ENCODE measurements around the gene SPDYE2.
"Not testable (repeated sequence)": the region's sequence is repeated elsewhere in the genome, so short reads cannot be mapped to it uniquely, and the experiment has no call there.

SPDYE2 gene

DNA sequence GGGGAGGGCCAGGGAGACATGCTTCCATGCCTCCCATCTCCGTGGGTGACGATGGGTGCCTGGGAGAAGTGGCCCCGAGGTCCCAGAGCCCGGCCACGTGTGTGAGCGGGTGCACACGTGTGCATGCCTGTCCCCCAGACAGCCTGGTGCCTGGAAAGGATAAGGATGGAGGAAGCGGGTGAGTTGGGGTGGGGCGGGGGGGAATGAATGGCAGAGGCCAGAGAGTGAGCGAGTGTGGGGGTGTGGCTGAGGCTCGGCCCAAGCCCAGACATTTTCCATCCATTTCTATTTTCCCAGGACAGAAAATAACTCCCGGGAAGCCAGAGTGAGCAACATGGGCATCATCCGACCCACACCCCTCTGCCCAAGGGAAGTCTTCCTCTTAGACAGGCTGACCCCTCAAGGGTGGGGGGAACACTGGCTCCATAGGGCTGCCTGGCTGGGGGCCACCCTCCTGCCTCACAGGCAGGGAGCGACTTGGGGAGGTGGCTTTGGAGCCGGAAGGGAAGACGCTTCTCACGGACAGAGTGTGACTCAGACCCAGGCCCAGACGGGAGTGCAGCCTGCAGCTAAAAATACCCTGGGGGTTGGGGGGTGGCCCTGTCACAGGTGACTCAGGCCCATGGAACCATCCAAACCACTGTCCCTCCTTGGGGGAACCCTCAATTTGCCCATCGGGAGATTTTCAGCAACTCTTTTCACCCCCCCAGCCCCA, 53.6 kb downstream of the SPDYE2 start:
- DNase-seq, result not testable (repeated sequence)

DNA sequence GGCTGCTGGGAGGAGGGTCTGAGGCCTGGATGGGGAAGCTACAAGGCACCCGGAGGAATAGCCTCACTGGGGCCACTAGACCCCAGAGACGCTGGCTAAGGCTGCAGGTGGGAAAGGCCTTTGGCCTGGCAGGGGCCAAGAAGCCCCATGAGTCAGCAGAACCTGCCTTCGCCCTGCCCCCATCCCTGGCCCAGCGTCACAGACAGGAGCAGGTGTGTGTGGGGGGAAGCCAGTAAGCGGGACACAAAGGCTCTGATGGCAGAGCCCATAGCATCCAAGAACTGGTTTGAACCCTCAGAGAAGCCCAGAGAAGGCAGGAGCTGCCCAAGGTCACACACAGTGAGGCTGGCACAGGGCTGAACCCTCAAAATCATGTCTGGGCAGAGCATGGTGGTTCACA, 55.8 kb downstream of the SPDYE2 start:
- not testable (repeated sequence) for DNase-seq

GRCh38 chr7:102609734-102610133, 58.7 kb downstream of the SPDYE2 start:
- DNase-seq, result not testable (repeated sequence)

GRCh38 chr7:102610441-102610840, 59.4 kb downstream of the SPDYE2 start:
- DNase-seq, result not testable (repeated sequence)

DNA sequence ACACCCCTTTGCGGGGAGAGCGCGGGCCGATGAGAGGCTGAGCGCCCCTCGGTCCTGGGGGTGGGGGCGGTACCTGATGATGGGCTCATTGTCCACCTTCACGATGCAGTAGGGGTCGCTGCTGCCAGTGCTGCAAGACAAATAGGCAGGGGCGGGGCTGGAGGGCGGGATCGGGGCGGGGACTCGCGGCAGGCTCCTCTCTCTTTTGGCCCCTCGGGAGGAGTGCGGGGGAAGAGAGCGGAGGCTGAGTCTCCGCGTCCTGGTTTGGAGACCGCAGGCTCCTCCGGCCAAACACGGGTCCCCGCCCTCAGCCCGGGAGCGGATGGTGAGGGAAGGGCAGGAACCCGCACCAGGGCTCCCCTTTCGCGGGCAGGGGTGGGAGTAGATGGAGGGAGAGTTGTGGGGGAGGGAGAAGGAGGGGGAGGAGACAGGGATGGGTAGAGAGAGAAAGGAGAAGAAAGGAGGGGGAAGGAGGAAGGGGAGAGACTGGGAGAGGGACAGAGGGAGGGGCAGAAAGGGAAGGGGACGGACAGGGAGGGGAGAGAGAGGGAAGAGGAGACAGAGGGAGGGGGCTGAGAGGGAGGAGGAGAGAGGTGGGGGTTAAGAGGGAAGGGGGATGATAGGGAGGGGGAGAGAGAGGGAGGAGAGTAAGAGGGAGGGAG, 60.1 kb downstream of the SPDYE2 start:
- DNase-seq, result not testable (repeated sequence)

GRCh38 chr7:102611675-102612325, 60.8 kb downstream of the SPDYE2 start:
- not testable (repeated sequence) for DNase-seq

Data from NCI-H1930 (cell line).